ENCODE results near the gene GPC5.

GPC5 gene

GRCh38 chr13:91554101-91554500 is 155.7 kb downstream of the GPC5 start:
- no peak for DNase-seq (ENCODE audit: low spot score)
- no peak overlapping the region for H3K27ac ChIP-seq
- H3K4me3 ChIP-seq: no peak overlapping the region
- TF ChIP-seq CTCF (IDR thresholded peaks at IDR 0.05): no peak

- no peak for DNase-seq (ENCODE audit: low spot score)
- H3K4me3 ChIP-seq: no peak overlapping the region
- no peak overlapping the region for H3K27ac ChIP-seq
- no peak for TF ChIP-seq CTCF (IDR thresholded peaks at IDR 0.05)
Measured at GRCh38 chr13:91557328-91558090, 159.1 kb downstream of the GPC5 start.

DNA sequence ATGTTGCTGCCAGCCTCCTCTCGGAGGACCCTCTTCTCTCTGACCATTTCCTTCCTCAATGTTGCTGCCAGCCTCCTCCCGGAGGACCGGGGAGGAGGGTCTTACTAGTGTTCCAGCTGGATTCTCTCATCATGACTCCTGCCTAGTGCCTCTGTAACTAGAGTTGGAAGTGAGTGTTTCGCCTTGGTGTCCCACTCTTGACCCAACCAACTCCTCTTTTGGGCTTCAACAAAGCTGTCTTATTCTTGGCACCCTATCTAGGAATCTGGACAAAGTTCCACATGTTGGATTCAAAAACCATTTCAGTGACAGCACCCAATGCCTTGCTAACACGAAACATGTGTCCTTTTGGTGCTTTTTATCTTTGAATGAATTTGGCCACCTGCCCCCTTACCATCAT is 165.4 kb downstream of the GPC5 start:
- no peak for DNase-seq (ENCODE audit: low spot score)
- TF ChIP-seq CTCF (IDR thresholded peaks at IDR 0.05): no peak
- H3K27ac ChIP-seq: no peak overlapping the region
- H3K4me3 ChIP-seq: no peak overlapping the region

- TF ChIP-seq CTCF (IDR thresholded peaks at IDR 0.05): no peak
- Histone ChIP-seq H3K27ac (no peak overlapping the region), H3K4me3 (no peak overlapping the region)
- no peak for DNase-seq (ENCODE audit: low spot score)
Measured at GRCh38 chr13:91564396-91564795, 166.0 kb downstream of the GPC5 start.

GRCh38 chr13:91565296-91565695 is 166.9 kb downstream of the GPC5 start:
- DNase-seq (ENCODE audit: low spot score): no peak
- no peak for TF ChIP-seq CTCF (IDR thresholded peaks at IDR 0.05)
- Histone ChIP-seq H3K4me3 (no peak overlapping the region), H3K27ac (no peak overlapping the region)

GRCh38 chr13:91567485-91568207 is 169.2 kb downstream of the GPC5 start:
- TF ChIP-seq CTCF (IDR thresholded peaks at IDR 0.05): no peak
- H3K4me3 ChIP-seq: no peak overlapping the region
- no peak overlapping the region for H3K27ac ChIP-seq
- no peak for DNase-seq (ENCODE audit: low spot score)

DNA sequence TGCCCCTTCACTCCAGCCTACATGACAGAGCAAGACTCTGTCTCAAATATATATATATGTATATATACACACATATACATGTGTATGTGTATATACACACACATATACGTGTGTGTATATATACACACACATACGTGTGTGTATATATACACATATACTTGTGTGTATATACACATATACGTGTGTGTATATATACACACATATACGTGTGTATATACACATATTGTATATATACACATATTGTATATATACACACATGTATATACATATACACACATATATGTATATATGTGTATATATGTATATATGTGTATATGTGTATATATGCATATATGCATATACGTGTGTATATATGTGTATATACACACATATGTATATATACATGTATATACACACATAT is 173.3 kb downstream of the GPC5 start:
- no peak for DNase-seq (ENCODE audit: low spot score)

More for the DNA sequence above, 173.3 kb downstream of the GPC5 start:
- no peak overlapping the region for H3K4me3 ChIP-seq
- H3K27ac ChIP-seq: no peak overlapping the region
- TF ChIP-seq CTCF (IDR thresholded peaks at IDR 0.05): no peak
